SHP77 (cell line): Measurements from ENCODE around the gene PCDHB2.
"Not testable (repeated sequence)": the region's sequence is repeated elsewhere in the genome, so short reads cannot be mapped to it uniquely, and the experiment has no call there.

Source experiments
- DNase-seq, 2 experiments: peaks; one replicate each; lab custom pipeline; 2025; lab: John Stamatoyannopoulos, UW

The PCDHB2 gene

DNA sequence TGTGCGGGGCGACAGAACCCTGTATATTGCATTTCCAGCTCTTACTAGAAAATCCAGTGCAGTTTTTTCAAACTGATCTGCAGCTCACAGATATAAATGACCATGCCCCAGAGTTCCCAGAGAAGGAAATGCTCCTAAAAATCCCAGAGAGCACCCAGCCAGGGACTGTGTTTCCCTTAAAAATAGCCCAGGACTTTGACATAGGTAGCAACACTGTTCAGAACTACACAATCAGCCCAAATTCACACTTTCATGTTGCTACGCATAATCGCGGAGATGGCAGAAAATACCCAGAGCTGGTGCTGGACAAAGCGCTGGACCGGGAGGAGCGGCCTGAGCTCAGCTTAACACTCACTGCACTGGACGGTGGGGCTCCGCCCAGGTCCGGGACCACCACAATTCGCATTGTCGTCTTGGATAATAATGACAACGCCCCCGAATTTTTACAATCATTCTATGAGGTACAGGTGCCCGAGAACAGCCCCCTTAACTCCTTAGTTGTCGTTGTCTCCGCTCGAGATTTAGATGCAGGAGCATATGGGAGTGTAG, 41.4 kb downstream of the PCDHB2 start:
- DNase-seq, result no peak

DNA sequence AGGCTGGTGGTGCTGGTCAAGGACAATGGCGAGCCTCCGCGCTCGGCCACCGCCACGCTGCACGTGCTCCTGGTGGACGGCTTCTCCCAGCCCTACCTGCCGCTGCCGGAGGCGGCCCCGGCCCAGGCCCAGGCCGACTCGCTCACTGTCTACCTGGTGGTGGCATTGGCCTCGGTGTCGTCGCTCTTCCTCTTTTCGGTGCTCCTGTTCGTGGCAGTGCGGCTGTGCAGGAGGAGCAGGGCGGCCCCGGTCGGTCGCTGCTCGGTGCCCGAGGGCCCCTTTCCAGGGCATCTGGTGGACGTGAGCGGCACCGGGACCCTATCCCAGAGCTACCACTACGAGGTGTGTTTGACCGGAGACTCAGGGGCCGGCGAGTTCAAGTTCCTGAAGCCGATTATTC, 42.9 kb downstream of the PCDHB2 start:
- not testable (repeated sequence) for DNase-seq
